Astrocyte of the cerebellum (primary cell): ENCODE results near the gene MYLK.

Experiments used
- DNase-seq: peaks from one replicate; pipeline ENCODE4 v3.0.0-alpha.2; 2011; ENCODE audit warnings: low read depth
- H3K4me3 ChIP-seq: 2 replicates; pipeline ENCODE4 v1.5.1; 2011; ENCODE audit warnings: mild to moderate bottlenecking, low read depth, low read length, moderate library complexity
- in situ Hi-C: cut with HindIII; loops from 2 replicates; pipeline ENCODE4 v1.10.0; 2017; ENCODE audit warnings: low sequenced_read_pairs
- TF ChIP-seq, protein P1 (sequence below): IDR thresholded peaks from 2 replicates; pipeline ENCODE4 v1.5.1; 2012; ENCODE audit warnings: low read length, low read depth, moderate library complexity, mild to moderate bottlenecking; ENCODE audit errors: missing control alignments

The MYLK gene

DNA sequence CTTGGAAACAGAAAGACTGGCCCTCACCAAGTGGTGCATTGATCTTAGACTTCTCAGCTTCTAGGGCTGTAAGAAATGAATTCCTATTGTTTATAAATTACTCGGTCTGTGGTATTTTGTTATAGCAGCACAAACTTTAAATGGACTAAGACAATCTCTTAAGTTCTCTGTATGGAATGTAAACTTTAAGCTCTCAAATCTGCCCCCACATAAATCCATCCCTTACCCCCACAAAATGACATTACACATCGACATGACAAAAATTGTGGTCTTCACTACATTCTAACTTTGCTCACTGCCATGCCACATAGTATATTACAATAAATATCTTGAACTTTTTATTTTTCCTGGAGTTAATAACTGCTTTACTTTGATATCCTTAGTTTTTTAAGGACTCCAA, 121.3 kb downstream of the MYLK start:
- TF ChIP-seq, protein P1, sequence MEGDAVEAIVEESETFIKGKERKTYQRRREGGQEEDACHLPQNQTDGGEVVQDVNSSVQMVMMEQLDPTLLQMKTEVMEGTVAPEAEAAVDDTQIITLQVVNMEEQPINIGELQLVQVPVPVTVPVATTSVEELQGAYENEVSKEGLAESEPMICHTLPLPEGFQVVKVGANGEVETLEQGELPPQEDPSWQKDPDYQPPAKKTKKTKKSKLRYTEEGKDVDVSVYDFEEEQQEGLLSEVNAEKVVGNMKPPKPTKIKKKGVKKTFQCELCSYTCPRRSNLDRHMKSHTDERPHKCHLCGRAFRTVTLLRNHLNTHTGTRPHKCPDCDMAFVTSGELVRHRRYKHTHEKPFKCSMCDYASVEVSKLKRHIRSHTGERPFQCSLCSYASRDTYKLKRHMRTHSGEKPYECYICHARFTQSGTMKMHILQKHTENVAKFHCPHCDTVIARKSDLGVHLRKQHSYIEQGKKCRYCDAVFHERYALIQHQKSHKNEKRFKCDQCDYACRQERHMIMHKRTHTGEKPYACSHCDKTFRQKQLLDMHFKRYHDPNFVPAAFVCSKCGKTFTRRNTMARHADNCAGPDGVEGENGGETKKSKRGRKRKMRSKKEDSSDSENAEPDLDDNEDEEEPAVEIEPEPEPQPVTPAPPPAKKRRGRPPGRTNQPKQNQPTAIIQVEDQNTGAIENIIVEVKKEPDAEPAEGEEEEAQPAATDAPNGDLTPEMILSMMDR, result no peak
- no peak for DNase-seq
- no peak overlapping the region for H3K4me3 ChIP-seq
- in situ Hi-C loops, result no loop called here

DNA sequence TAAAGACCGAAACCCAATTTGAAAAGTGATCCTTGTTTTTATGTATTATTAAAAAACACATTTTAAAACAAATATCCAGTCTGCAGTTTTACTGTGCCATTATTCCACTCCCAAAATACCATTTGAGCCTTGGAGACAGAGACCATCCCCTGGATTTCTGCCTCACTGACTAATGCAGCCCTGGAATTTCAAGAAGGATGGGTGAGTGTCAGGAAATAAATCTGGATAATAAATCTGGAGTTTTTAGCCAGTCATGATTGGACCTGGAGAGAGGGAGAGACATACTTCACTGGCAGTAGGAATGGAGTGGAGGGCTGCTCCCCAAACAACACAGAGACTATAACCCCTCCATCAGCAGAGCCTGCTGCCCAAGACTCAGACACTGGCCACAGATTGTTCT, 123.3 kb downstream of the MYLK start:
- in situ Hi-C loops, result no loop called here
- no peak overlapping the region for H3K4me3 ChIP-seq
- DNase-seq, result no peak
- TF ChIP-seq, protein P1, result no peak

DNA sequence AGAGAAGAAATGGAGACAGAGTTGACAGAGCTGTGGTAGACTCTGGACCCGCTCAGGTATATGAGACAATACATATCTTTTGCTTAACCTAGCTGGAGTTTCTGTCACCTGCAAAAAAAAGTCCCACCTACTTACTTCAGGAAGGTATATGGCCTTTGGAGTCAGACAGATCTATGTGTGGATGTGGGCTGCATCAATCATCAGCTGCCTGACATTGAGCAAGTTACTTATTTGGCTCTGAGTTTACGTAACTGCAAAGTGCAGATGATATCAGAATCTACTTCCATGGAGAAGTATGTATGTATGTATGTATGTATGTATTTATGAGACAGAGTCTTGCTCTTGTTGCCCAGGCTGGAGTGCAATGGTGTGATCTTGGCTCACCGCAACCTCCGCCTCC, 124.3 kb downstream of the MYLK start:
- H3K4me3 ChIP-seq, result no peak overlapping the region
- in situ Hi-C loops, result loop anchor here (5.0 kb wide), 1 partner anchor 52 kb away; no protein-coding TSS in a partner anchor
- no peak for DNase-seq
- TF ChIP-seq, protein P1, result no peak

DNA sequence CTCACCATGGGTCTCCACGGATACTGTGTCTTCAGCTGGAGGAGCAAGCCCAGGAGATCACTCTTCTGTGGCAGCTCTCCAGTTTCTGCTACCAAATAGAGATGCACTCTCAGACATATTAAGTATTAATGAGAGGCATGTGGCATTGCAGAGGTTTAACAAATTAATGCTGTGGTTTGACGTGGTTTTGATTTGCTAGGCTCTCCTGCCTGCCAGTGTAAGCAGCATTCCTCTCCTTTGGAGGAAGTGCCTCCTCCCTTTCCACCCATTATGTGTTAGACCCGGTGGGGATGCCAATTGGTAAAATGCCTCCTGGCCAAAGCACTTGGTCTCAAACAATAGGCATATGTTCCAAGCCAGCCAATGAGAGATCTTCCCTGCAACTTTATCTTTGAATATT, 124.8 kb downstream of the MYLK start:
- peak; percentile 33 for DNase-seq
- H3K4me3 ChIP-seq, result no peak overlapping the region
- TF ChIP-seq, protein P1, result no peak
- in situ Hi-C loops, result loop anchor here (5.0 kb wide), 1 partner anchor 53 kb away; no protein-coding TSS in a partner anchor

DNA sequence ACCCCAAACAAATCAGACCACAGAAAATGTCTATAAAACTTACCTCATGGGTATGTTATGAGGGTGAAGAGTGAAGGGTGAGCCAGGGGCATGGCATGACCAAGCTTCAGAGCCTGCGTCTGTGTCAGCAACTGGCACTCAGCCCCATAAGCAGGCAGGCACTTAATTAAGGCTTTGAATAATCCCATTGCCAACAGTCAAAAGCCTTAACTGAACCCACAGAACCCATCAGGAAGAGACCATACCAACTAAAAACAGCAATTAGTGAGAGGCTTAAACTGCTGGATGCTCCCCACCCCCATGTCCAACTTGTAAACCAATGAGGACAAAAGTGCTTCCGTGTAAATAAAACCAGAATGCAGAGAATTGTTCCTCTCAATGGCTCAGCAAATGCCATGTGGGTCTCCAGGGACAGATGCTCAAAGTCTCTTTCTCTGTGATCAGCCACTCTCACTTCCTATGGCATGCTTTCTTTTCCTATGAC, 126.0 kb downstream of the MYLK start:
- in situ Hi-C loops, result loop anchor here (5.0 kb wide), 1 partner anchor 54 kb away; no protein-coding TSS in a partner anchor
- TF ChIP-seq, protein P1, result no peak
- DNase-seq, result no peak

DNA sequence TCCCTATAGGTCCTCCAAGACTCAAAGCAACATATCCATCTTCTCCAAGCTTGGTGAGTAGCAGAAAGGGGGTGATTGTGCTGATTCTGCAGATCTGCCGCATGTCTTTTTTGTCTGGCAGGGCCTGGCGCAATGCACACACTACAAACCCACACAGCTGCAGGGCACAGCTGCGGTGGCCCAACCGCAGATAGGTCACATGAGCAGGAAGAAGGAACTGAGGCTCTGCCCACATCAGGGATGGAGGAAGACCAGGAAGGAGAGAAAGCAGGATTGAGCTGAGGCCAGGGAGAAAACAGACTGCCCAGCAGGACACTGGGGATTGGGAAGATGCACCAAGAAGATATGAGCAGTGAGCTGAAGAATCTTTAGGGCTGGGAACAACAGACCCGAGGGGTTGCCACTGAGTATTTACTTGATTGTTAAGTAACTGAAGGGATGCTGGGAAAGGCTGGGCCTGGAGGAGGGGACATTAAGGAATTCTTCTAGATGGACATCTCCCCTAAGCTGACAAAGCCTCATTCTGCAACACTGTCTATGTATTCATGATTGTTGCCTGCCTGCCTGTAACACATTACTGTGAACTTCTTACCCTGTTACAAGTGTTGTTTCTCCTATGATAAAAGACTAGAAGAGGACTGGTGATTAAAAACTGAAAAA, 126.7 kb downstream of the MYLK start:
- in situ Hi-C loops, result loop anchor here (5.0 kb wide), 1 partner anchor 55 kb away; no protein-coding TSS in a partner anchor
- H3K4me3 ChIP-seq, result no peak overlapping the region
- TF ChIP-seq, protein P1, result no peak
- no peak for DNase-seq

More for the DNA sequence above, 126.0 kb downstream of the MYLK start:
- H3K4me3 ChIP-seq, result no peak overlapping the region
